ENCODE results near the gene FOXP1. TPM values are rescaled to one million over a fixed set of nuclear protein-coding genes. Genes with fewer than 3 reads are reported as not detected.

Gene FOXP1
- total and polyA plus RNA-seq, 4 donors: 15.2 to 263 (median 110) TPM

DNA sequence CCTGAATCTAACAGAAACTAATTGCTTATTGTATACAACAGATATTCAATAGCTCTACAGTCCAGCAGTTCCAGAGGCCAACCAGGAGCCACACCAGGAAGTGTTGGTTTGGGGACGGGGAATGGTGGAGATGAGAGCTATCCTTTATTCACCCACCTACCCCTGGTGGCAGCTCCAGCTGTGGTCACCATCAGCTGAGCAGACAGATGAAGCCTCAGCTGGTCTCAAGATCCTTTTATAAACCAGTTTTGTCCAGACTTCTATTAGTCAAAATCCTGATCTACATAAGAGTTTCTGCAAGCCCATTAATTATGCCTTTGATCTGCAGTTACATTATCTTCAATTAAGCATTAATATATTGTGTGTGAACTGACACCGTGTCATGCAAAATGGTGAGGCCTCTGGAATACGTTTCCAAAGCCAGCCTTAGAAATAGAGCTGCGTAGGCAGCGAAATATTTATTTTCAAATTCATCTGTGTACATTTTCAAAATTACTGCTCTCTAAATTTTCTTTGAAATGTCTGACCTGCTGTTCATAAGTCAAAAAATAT is 488.8 kb downstream of the FOXP1 start:
- intact Hi-C loops (cut with DNase I): no loop called here
- Histone ChIP-seq H3K4me1 (ENCODE audit: control insufficient read depth in 1 of 2, insufficient read depth in 2 of 2, low read length in 2 of 2) (peaks cover 5 to 6% of the 10 kb centered on the region in 2 donors), H3K4me3 (ENCODE audit: low read length in 2 of 2) (no peak overlapping the region), H3K36me3 (ENCODE audit: control insufficient read depth in 1 of 2, insufficient read depth in 2 of 2, low read length in 1 of 2) (no peaks in the 10 kb centered on the region), H3K9me3 (ENCODE audit: control insufficient read depth, low read length) (no peaks in the 10 kb centered on the region), H3K27ac (ENCODE audit: low read depth in 1 of 2, low read length in 2 of 2) (no peak overlapping the region), H3K27me3 (ENCODE audit: control insufficient read depth in 1 of 2, insufficient read depth in 2 of 2, low read length in 1 of 2) (no peaks in the 10 kb centered on the region)
- 93 to 95% methylated on average over 5 of the region's 5 CpGs for WGBS, 2 donors
- no peak for ATAC-seq (ENCODE audit: low FRiP score)
- DNase-seq: no peak

DNA sequence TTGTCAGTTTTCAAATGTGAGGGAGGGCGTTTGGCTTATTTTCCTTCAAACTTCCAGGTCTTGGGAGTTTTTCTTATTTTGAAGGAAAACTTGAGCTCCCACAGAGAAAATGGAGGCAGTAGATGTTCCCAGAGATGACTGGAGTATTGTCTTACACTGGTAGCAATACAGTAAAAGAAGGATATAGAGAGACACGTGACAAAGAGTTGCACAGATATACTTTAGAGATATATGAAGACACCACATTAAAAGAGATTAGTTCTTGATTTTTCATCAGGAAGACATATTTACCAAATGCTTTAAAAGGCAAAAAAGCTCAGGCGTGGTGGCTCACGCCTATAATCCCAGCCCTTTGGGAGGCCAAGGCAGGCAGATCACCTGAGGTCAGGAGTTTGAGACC is 490.9 kb downstream of the FOXP1 start:
- peaks cover 5 to 10% of the 10 kb centered on the region in 2 donors for H3K4me1 ChIP-seq (ENCODE audit: control insufficient read depth in 1 of 2, insufficient read depth in 2 of 2, low read length in 2 of 2)
- intact Hi-C loops (cut with DNase I): no loop called here
- DNase-seq: no peak

DNA sequence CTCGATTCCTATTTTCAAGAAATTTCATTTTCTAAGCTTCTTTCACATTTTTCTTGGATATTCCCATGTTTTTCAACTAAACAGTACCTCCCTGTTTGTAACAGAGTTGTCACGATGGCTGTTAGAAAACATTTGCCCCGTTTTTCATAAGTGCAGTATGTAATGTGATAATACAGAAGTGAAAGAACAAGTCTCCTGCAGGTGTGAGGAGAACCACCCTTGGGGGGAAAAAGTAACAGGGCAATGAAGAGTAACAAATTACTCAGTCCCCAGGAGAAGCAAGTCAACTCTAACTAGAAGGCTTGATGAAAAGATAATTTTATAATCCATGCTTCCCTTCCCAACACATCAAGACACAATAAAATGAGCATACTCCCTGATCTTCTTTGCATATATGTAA is 493.3 kb downstream of the FOXP1 start:
- no peaks in the 10 kb centered on the region for H3K27me3 ChIP-seq (ENCODE audit: control insufficient read depth in 1 of 2, insufficient read depth in 2 of 2, low read length in 1 of 2)
- no peak for DNase-seq
- H3K36me3 ChIP-seq (ENCODE audit: control insufficient read depth in 1 of 2, insufficient read depth in 2 of 2, low read length in 1 of 2): peaks cover 0 to 2% of the 10 kb centered on the region in 2 donors
- no peak for ATAC-seq (ENCODE audit: low FRiP score)
- intact Hi-C loops (cut with DNase I): no loop called here
- H3K4me3 ChIP-seq (ENCODE audit: low read length in 2 of 2): no peak overlapping the region
- peaks cover 9 to 14% of the 10 kb centered on the region in 2 donors for H3K4me1 ChIP-seq (ENCODE audit: control insufficient read depth in 1 of 2, insufficient read depth in 2 of 2, low read length in 2 of 2)
- no peaks in the 10 kb centered on the region for H3K9me3 ChIP-seq (ENCODE audit: control insufficient read depth, low read length)
- no peak overlapping the region for H3K27ac ChIP-seq (ENCODE audit: low read depth in 1 of 2, low read length in 2 of 2)
- 36 to 43% methylated on average over 3 of the region's 3 CpGs for WGBS, 2 donors

More for the DNA sequence above, 490.9 kb downstream of the FOXP1 start:
- H3K36me3 ChIP-seq (ENCODE audit: control insufficient read depth in 1 of 2, insufficient read depth in 2 of 2, low read length in 1 of 2): no peaks in the 10 kb centered on the region
- H3K9me3 ChIP-seq (ENCODE audit: control insufficient read depth, low read length): no peaks in the 10 kb centered on the region
- 77 to 80% methylated on average over 4 of the region's 4 CpGs for WGBS, 2 donors
- no peak overlapping the region for H3K27ac ChIP-seq (ENCODE audit: low read depth in 1 of 2, low read length in 2 of 2)
- H3K4me3 ChIP-seq (ENCODE audit: low read length in 2 of 2): no peak overlapping the region
- no peak for ATAC-seq (ENCODE audit: low FRiP score)
- H3K27me3 ChIP-seq (ENCODE audit: control insufficient read depth in 1 of 2, insufficient read depth in 2 of 2, low read length in 1 of 2): no peaks in the 10 kb centered on the region

DNA sequence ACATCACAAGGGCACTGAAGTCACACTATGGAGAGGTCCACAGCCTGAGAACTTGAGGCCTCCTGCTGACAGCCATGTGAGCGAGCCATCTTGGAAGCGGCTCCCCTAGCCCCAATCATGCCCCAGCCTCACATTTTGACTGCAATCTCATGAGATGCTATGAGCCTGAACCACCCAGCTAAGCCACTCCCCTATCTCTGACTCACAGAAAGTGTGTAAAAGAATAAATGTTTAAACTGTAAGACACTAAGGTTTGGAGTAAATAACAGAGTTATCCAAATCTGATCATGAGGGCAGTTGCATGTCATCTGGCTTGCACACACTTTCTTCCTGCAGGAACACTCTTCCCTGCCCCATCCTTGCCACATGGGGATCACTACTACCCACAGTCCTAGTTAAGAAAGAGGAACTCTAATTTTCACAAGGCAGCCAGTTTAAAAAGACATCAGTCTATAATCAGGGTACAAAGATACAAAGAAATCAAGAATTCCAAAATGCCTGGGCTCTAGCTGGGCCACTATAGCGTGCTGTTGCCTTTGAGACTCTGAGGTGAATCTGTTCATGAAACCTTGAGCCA is 494.2 kb downstream of the FOXP1 start:
- ATAC-seq (ENCODE audit: low FRiP score) (no peak), DNase-seq (no peak)
- Histone ChIP-seq H3K36me3 (ENCODE audit: control insufficient read depth in 1 of 2, insufficient read depth in 2 of 2, low read length in 1 of 2) (peaks cover 0 to 2% of the 10 kb centered on the region in 2 donors), H3K4me3 (ENCODE audit: low read length in 2 of 2) (no peak overlapping the region), H3K27ac (ENCODE audit: low read depth in 1 of 2, low read length in 2 of 2) (no peak overlapping the region), H3K4me1 (ENCODE audit: control insufficient read depth in 1 of 2, insufficient read depth in 2 of 2, low read length in 2 of 2) (peaks cover 12 to 14% of the 10 kb centered on the region in 2 donors), H3K9me3 (ENCODE audit: control insufficient read depth, low read length) (no peaks in the 10 kb centered on the region), H3K27me3 (ENCODE audit: control insufficient read depth in 1 of 2, insufficient read depth in 2 of 2, low read length in 1 of 2) (no peaks in the 10 kb centered on the region)
- intact Hi-C loops (cut with DNase I): no loop called here
- 95 to 97% methylated on average over 3 of the region's 3 CpGs for WGBS, 2 donors

DNA sequence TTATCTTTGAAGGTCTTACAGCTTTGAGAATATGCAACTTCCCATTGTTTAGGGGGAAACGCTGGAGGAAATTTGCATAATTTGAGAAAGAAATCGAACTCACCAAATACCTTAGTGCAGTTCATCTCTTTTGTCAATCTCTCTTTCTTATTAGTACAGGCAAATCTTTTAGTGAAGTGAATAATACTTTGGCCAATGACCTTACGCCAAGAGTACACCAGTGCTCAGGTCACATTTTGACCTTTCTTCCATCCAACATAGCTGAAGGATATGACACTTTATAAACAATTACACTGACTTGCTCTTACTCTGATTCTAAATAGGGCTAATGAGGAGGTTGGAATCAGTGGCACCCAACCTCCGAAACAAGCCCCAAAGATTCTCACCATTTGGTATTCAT is 494.8 kb downstream of the FOXP1 start:
- H3K27ac ChIP-seq (ENCODE audit: low read depth in 1 of 2, low read length in 2 of 2): no peak overlapping the region
- DNase-seq: no peak
- WGBS, 2 donors: 86 to 90% methylated on average over 4 of the region's 4 CpGs
- intact Hi-C loops (cut with DNase I): no loop called here
- no peaks in the 10 kb centered on the region for H3K9me3 ChIP-seq (ENCODE audit: control insufficient read depth, low read length)
- ATAC-seq (ENCODE audit: low FRiP score): no peak
- H3K4me1 ChIP-seq (ENCODE audit: control insufficient read depth in 1 of 2, insufficient read depth in 2 of 2, low read length in 2 of 2): peaks cover 11 to 15% of the 10 kb centered on the region in 2 donors
- peaks cover 0 to 2% of the 10 kb centered on the region in 2 donors for H3K36me3 ChIP-seq (ENCODE audit: control insufficient read depth in 1 of 2, insufficient read depth in 2 of 2, low read length in 1 of 2)
- no peaks in the 10 kb centered on the region for H3K27me3 ChIP-seq (ENCODE audit: control insufficient read depth in 1 of 2, insufficient read depth in 2 of 2, low read length in 1 of 2)
- no peak overlapping the region for H3K4me3 ChIP-seq (ENCODE audit: low read length in 2 of 2)

DNA sequence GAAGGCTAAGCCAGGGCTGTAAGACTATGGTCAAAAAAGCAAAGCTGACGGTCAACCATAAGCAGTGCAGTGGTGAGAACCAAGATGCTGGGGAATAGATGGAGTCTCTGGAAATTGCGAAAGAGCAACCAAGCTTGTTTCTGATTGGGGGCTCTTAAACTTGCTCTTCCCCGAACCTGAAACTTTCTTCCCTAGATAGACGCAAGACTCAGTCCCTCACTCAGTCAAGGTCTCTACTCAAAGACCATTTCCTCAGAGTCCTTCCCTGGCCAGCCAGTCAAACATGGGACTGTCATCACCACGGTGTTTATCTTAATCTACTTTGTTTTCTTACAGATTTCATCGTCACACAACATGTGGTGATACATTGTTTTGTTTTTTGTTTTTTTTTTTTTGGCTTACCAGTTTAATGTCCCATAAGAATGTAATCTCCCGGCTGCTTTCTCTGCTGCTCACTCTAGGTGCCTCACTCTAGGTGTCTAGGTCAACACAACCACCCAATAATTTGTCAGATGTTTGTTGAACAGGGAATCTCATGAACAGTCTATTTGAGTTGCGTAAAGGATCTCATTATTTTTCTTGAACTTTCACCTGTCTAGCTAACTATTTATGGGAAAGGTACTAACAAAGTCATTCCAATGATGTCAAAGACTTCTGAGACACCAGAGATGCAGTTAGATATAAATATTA is 495.4 kb downstream of the FOXP1 start:
- no peak for DNase-seq
- Histone ChIP-seq H3K4me3 (ENCODE audit: low read length in 2 of 2) (no peak overlapping the region), H3K9me3 (ENCODE audit: control insufficient read depth, low read length) (no peaks in the 10 kb centered on the region), H3K27me3 (ENCODE audit: control insufficient read depth in 1 of 2, insufficient read depth in 2 of 2, low read length in 1 of 2) (no peaks in the 10 kb centered on the region), H3K27ac (ENCODE audit: low read depth in 1 of 2, low read length in 2 of 2) (no peak overlapping the region), H3K36me3 (ENCODE audit: control insufficient read depth in 1 of 2, insufficient read depth in 2 of 2, low read length in 1 of 2) (peaks cover 0 to 2% of the 10 kb centered on the region in 2 donors), H3K4me1 (ENCODE audit: control insufficient read depth in 1 of 2, insufficient read depth in 2 of 2, low read length in 2 of 2) (peaks cover 11 to 17% of the 10 kb centered on the region in 2 donors)
- 68 to 70% methylated on average over 8 of the region's 8 CpGs for WGBS, 2 donors
- intact Hi-C loops (cut with DNase I): no loop called here
- no peak for ATAC-seq (ENCODE audit: low FRiP score)

DNA sequence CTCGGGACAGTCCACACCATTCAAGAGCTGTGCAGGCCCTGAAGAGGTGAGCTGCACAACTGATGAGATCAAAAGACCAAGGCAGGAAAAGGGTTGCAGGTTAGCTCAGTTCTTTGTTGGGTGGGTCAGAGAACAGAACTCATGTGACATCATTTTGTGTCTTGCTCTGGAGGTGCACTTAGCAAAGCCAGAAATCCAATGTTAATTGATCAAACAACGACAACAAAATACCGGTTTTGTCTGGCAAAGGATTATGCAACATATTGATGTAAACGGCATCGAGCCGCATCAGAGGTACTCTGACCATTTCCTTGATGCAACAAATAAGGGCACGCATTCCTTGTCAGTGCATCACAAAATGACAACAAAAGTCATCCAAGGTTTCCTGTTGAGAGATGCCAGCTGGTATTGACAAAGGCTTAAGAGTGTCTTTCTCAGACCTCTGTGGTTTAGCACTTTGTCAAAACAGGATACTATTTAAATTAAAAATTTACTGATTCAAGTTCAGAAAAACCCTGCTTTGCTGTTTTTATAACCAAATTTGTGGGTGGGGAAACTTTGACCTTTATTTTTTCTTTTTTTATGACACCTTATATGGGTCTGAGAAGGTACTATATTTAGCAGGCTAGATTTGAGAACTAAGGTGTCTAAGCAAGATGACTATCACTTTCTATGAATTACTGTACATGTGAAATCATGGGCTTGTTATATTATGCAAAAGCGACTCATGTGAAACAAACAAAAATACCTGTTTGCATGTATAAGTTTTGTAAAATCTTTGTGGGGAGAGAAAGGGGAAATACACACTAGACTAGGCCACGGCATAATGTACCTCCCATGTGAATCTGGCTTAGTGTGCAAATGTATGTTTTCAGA is 496.1 kb downstream of the FOXP1 start:
- WGBS, 2 donors: 84 to 85% methylated on average over 9 of the region's 9 CpGs
- H3K27me3 ChIP-seq (ENCODE audit: control insufficient read depth in 1 of 2, insufficient read depth in 2 of 2, low read length in 1 of 2): no peaks in the 10 kb centered on the region

DNA sequence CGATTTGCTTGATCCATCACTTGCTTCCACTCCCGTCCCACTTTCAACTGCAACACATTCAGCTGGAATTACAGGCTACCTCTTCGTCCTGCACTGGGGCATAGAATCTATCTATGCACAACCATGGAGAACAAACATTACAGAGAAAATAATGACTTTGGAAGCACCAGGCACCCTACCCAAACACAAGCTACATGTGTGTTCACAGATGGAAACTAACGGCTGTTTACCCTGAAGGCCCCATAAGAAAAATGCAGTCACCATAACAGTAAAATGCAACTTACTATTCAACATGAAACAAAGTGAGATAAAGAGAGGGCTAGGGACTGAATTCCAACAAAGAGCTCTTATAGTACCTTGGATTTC is 496.8 kb downstream of the FOXP1 start:
- Histone ChIP-seq H3K27ac (ENCODE audit: low read depth in 1 of 2, low read length in 2 of 2) (no peak overlapping the region), H3K4me3 (ENCODE audit: low read length in 2 of 2) (no peak overlapping the region), H3K4me1 (ENCODE audit: control insufficient read depth in 1 of 2, insufficient read depth in 2 of 2, low read length in 2 of 2) (peaks cover 9 to 17% of the 10 kb centered on the region in 2 donors), H3K27me3 (ENCODE audit: control insufficient read depth in 1 of 2, insufficient read depth in 2 of 2, low read length in 1 of 2) (no peaks in the 10 kb centered on the region), H3K9me3 (ENCODE audit: control insufficient read depth, low read length) (no peaks in the 10 kb centered on the region), H3K36me3 (ENCODE audit: control insufficient read depth in 1 of 2, insufficient read depth in 2 of 2, low read length in 1 of 2) (peaks cover 0 to 2% of the 10 kb centered on the region in 2 donors)
- intact Hi-C loops (cut with DNase I): no loop called here
- 55 to 59% methylated on average over 4 of the region's 4 CpGs for WGBS, 2 donors
- DNase-seq (no peak), ATAC-seq (ENCODE audit: low FRiP score) (no peak)

More for the DNA sequence above, 496.1 kb downstream of the FOXP1 start:
- H3K27ac ChIP-seq (ENCODE audit: low read depth in 1 of 2, low read length in 2 of 2): no peak overlapping the region
- ATAC-seq (ENCODE audit: low FRiP score): no peak
- no peak overlapping the region for H3K4me3 ChIP-seq (ENCODE audit: low read length in 2 of 2)
- H3K36me3 ChIP-seq (ENCODE audit: control insufficient read depth in 1 of 2, insufficient read depth in 2 of 2, low read length in 1 of 2): peaks cover 0 to 2% of the 10 kb centered on the region in 2 donors
- peaks cover 11 to 17% of the 10 kb centered on the region in 2 donors for H3K4me1 ChIP-seq (ENCODE audit: control insufficient read depth in 1 of 2, insufficient read depth in 2 of 2, low read length in 2 of 2)
- no peak for DNase-seq
- intact Hi-C loops (cut with DNase I): no loop called here
- H3K9me3 ChIP-seq (ENCODE audit: control insufficient read depth, low read length): no peaks in the 10 kb centered on the region
